ENCODE data around the gene DPPA5.

GRCh38 chr6:73388433-73388799 is 34.3 kb upstream of the DPPA5 start:
- TF ChIP-seq POLR2AphosphoS5 (IDR thresholded peaks at IDR 0.05; ENCODE audit: low read depth, low read length) = no peak
- no peak for TF ChIP-seq SIN3A (IDR thresholded peaks at IDR 0.05; ENCODE audit: borderline replicate concordance, insufficient read depth, low read length)
- TF ChIP-seq TAF1 (IDR thresholded peaks at IDR 0.05; ENCODE audit: borderline replicate concordance, insufficient read depth, low read length) = no peak

Measured in PFSK-1 (cell line).